ENCODE measurements around the gene VRTN.

Gene VRTN

DNA sequence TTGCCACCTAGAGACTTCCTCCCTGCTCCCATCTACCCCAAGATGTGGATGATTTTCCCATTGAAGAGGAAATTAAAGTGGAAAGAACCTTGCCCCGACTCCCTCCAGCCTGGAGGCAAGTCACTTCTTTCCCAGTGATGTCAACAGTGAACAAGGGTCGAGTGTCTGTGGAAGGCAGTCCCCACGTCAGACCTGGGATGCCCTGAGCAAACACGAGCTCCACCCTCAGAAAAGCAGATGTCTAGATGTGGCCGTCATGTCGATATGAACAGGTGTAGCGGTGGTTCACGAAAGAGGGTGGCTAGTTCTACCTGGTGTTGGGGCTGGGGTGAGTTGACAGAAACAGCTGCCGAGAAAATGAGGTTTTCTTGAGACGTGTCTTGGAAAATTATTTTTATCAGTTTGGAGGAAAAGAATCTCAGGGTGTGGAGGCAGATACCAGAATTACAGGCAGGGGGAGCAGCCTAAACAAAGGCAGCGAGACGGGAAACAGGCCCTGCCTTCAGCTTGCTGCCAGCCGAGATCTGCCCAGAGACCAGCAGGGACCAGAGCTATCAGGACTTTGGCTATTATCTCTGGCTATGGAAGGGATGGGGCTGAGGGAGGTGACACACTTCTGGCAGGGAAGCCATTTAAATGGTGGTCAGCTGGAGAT is 51.9 kb downstream of the VRTN start:
- no peak for DNase-seq

DNA sequence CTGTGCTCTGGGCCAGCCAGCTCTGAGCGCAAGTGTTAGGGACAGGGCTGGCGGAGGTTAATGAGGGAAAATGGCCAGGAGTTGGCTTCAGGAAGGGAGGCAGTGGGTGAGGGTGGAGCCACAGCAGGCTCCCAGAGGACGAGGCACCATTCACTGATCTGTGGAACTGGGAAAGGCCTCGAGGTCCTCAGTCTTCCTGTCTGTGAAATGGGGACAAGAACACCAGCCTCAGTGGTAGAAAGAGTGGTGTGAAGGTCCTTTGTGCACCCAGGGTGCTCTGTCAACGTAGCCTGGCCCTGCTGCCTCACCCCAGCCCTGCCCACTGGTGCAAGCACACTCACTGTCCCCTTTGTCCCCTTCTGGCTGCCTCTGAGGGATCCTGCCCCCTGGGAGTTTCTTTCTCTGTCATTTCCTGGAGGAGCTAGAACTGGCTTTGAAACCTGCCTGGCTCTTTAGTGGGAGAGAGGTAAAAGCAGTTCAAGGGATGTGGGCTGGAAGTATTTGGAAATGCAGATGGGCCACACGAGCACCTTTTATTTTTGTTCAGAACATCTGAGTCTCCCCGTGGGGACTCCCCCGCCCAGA is 52.7 kb downstream of the VRTN start:
- DNase-seq: no peak

DNA sequence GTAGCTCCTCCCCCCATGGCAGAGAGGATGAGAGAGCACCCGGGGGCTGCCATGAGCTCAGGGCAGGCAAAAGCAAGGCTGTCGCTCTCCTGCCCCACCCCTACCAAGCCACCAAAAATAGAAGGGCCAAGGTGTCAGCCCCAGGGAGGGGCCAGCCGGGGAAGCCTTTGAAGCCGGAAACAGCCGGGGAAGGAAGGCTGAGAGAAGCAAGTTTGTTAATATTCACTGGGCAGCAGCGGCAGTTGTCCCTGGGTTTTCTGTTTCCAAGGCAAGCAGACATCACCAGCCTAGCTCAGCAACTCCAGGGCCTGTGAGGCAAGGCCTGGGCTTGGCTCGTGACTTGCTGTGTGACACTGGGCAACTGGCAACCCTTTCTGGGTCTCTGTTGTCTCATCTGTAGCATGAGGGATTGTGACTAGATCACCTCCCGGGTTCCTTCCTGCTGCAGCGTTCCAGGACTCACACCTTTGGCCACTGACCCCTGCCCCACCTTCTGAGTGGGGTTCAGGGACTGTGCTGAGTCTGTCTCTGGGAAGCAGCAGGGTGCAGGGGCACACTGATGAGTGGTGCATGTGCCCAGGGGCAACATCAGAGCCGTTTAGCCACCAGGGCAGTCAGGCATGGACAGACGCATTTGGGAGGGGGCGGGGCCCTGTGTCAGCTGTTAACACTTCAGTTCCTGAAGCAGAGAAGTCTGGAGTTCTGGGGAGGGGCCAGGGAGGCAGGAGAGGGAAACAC is 53.4 kb downstream of the VRTN start:
- DNase-seq: peak; percentile 63

DNA sequence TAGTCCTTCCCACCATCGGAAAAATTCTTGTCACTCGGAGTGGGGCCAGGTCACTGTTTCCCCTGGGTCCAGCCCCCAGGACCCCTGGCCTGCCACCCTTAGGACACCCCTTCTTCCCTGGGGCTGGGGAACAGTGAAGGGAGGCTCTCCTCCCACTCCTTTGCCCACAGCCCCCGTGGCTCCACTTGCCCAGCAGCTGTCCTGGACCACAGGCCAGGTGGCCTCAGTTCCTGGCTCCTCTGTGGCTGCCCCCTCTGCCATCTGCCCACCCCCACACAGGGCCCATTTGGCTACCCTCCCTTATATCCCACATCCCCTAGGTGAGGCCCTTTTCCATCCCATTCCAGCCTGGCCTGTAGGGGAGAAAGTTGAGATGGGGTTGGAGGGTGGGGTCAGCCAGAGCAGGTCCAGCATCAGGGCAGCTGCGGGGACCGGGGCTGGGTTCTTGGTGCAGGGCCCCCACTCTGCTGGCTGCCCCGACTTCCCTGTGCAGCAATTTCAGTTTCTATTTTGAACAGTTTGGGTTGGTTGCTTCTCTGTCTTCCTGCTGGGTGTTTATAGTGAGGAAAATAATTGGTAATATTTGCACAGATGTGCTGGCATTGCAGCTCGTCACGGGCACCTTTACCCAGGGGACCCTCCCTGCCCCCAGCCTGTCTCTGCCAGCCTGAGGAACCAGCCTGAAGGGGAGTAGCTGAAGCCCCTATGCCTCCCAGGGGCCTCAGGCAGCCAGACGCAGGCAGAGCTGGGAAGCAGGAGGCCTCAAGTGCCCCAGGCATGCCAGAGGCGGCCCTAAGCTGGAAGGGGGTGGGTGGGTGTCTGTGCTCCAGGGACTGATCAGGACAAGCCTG is 54.4 kb downstream of the VRTN start:
- DNase-seq: no peak

DNA sequence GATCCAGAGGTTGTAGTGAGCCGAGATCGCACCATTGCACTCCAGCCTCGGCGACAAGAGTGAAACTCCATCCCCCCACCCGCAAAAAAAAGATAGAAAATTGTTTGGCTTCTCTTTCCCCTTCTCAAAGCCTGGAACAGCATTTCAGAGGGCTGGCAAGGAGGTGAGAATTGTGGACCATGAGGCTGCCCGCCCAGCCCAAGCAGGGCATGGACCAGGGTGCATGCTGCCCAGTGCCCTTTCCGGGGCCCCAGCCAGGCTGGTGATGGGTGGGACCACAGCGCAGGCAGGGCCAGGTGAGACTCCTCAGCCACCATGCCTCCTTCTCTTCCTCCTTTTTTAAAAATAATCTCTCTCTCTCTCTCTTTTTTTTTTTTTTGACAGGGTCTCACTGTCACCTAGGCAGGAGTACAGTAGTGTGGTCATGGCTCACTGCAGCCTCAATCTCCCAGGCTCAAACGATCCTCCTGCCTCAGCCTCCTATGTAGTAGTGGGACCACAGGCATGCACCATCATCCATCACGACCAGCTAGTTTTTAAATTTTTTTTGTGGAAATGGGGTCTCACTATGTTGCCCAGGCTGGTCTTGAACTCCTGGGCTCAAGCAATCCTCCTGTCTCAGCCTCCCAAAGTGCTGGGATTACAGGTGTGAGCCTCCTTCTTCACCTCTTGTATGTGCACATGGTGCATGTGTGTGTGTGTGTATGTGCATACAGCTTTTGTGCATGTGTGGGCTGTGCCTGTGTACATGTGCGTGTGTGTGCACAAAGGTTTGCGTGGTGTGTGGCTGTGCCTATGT is 55.5 kb downstream of the VRTN start:
- no peak for DNase-seq

DNA sequence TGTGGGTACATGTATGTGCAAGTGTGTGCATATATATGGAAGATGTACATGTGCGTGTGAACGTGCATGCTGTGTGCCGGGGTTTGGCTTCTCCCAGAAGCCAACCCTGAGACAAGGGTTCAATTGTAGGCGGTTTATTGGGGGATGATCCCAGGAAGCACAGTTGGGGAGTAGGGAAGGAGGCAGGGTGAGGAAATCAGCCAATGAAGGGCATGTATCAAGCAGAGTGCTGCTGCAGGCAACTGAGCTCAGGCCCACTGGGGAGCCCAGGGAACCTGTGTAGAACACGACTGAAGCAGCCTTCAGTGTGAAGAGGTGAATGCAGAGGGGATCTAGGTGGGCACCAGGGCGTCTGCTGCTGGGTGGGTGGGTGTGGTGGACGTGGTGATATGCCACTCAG is 56.2 kb downstream of the VRTN start:
- DNase-seq: no peak

DNA sequence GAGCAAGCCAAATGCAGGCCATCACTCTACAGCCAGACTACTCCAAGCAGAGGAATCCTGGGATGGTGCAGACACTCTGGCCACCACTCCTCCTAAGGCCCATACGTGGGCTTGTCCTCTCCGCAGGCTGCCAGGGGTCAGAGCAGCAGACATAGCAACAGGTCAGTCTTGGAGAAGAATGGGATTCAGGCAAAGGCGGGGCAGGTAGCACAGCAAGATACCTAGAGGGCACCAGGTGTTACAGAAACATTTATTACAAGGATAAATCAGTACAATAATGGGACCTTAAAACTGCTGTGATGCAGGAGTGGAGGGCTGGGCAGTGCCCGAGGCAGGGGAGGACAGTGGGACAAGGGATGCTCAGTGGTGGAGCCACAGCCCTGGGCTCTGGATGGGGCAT is 57.4 kb downstream of the VRTN start:
- DNase-seq: no peak

DNA sequence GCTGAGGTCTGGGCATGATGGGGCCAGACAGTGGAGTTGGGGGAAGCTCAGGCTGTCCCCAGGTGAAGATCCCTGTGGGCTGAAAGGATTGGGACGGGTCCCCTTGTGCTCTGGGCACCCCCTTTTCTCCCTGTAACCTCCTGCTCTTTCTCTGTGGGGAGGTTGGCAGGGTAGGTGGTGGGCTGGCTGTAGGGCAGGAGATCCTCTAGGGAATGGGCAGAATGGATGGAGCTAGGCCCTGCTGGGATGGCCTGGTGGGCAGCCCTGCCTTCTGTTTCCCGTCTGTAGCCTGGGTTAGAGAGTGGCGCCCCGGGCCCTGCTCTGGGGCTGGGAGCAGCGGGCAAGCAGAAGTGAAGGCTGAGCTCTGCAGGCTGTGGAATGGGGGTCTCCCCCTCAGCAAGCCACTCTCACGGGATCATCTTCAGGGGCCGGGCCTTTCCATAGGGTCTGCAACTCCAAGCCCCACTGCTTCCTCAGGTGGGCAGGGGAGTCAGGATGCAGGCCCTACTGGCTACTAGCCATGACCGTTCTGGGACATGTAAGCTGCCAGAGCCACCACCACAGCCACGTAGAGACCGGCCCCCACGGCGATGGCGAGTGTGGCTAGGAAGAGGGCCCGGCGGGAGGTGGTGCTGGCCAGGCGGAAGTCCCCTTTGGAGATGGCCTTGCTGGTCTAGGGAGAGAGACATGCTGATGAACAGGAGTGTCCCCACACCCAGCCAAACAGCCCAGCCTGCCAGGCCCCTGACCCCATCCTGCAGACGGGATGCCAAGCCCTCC is 58.9 kb downstream of the VRTN start:
- no peak for DNase-seq

DNA sequence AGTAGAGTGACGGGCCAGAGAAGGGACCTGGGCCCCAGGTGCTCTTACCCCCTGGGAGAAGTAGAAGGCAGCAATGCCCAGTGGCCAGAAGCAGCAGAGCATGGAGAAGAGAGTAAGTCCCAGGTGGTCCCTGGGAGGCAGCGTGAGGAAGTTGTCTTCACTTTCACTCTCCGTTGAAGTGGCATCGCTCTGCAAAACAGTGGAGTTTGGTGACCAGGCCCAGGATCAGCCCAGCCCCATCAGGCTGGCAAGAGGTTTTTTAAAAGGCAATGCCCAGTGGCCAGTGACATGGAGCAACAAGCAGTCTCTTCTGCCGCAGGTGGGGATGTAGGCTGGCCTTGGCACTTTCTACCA is 59.5 kb downstream of the VRTN start:
- DNase-seq: no peak

DNA sequence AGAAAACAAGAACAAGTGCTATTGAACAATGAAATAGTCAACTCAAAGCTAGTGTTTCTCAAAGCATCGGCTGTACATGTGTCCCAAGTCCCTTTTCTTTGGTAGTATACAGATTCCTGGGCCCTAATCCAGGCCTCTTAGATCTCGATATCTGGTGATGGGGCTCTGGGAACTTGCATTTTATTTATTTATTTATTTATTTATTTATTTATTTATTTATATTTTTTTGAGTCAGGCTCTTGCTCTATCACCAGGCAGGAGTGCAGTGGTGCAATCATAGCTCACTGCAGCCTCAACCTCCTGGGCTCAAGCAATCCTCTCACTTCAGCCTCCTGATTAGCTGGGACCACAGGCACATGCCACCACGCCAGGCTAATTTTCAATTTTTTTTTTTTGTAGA is 60.6 kb downstream of the VRTN start:
- no peak for DNase-seq

DNA sequence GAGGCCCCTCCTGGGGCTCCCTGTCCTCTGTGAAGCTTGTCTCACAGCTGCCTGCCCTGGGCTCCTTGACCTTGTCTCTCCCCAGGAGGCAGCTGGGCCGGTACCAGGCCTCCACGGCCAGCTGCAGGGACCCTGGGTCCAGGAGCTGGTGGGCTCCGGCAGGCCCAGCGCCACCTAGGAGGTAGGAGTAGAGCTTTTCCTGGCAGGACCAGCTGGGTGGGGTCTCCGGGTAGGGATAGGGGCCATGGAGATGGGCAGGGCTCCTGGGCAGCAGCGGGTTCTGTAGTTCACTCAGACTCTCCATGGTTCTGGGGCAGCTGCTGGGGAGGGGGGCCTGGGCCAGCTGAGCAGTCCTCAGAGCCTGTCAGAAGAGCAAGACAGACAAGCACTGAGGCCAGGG is 61.2 kb downstream of the VRTN start:
- DNase-seq: no peak

Data from activated CD8-positive, alpha-beta memory T cell treated with anti-CD3 and anti-CD28 coated beads, Interleukin-2, amount 50 U/mL, for 4 hours (primary cell).